ENCODE results near the gene DNAJB11.

DNA sequence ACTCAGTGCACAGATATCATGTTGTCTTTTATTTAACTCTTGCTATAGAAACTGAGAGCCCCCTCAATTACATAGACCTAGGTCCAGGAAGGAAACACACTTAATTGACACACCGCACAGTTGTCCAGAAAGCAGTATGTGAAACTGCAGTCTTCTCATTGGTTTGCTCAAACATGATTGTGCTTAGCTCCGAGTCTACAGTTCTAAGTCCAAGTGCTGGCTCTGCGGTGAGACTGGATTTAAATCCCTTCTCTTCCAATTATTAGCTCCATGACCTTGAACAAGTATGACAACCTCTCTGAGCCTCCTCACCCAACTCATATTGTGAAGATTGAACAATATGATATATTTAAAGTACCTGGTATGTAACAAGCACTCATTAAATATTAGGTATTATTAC lies 23.3 kb downstream of the DNAJB11 start:
- TF ChIP-seq EZH2phosphoT487 (IDR thresholded peaks at IDR 0.05; ENCODE audit: insufficient read depth, low read depth) = no peak
- no peak for TF ChIP-seq EZH2 (IDR thresholded peaks at IDR 0.05; ENCODE audit: insufficient read depth, poor library complexity, severe bottlenecking)

Measured in GM23248 (cell line).